T1000 (cell line): ENCODE results near the gene ASB14.

Experiments used
- DNase-seq: peaks from one replicate; lab custom pipeline; 2025; ENCODE audit warnings: mixed read lengths; lab: John Stamatoyannopoulos, UW

ASB14 gene

DNA sequence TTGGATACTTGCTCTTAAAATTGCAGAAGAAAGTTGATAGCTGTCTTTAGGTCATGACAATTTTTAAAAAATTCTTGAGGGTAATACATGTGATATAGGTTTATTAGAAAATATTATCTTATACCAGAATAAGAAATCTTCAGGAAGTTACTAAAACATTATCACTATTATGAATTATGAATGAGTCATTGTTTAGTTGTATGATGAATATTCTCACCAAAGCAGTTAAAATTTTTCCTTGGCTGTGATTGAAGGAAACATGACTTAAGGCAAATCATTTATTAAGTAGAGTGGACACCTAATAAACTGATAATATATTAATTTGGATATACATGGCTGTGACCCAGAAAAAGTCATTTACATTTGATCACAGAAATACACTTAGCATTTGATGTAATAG, 34.8 kb downstream of the ASB14 start:
- DNase-seq, result no peak

DNA sequence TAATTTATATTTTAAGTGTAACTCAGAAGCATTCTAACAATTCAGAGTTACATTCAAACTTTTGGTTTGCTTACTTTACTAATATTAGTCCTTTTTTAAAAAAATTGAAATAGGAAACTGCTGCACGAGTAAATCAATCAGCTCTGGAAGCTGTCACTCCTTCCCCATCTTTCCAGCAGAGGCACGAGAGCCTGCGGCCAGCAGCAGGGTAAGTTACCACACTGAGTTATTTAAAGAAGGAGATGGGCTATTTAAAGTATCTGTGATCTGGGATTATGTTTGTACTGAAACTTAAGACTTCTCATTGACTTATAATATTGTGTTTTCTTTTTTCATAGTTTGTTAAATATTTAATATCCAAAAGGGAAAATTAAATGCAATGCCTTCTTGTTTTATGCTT, 35.6 kb downstream of the ASB14 start:
- DNase-seq, result no peak

DNA sequence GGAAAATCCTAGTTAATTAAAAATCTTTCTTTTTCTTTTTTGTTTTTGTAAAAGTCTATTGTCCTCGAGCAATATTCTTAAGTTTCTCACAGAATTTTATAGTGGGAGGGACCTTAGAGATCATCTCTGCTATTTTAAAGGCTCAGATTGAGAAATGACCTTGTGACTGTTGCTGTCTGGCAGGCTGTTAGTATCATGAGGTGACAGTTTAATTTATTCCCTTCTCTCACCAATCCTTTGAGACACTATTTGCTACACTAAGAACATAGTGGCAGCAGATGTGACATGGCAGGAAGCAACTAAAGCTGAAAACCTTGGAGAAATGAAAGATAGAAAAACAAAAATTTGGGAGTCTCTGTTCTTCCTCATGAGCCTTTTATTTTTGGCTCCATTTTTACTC, 40.1 kb downstream of the ASB14 start:
- DNase-seq, result no peak

- DNase-seq, result no peak
Measured at GRCh38 chr3:57244946-57245345, 47.5 kb downstream of the ASB14 start.

- DNase-seq, result no peak
Measured at GRCh38 chr3:57234613-57235575, 57.6 kb downstream of the ASB14 start.

DNA sequence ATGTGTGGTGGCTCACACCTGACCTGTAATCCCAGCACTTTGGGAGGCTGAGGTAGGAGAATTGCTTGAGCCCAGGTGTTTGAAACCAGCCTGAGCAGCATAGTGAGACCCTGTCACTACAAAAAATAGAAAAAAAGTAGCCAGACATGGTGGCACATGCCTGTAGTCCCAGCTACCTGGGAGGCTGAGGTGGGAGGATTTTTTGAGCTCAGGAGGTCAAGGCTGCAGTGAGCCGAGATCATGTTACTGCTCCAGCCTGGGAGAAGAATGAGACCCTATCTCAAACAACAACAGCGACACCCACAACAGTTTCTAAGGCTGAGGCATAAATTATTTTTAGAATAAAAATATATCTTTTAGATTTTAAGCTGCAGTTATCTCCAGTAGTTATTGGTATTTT, 58.7 kb downstream of the ASB14 start:
- no peak for DNase-seq

GRCh38 chr3:57230006-57230405, 62.5 kb downstream of the ASB14 start:
- DNase-seq, result no peak

- DNase-seq, result peak; percentile 26
Measured at GRCh38 chr3:57227930-57228751, 64.3 kb downstream of the ASB14 start.

DNA sequence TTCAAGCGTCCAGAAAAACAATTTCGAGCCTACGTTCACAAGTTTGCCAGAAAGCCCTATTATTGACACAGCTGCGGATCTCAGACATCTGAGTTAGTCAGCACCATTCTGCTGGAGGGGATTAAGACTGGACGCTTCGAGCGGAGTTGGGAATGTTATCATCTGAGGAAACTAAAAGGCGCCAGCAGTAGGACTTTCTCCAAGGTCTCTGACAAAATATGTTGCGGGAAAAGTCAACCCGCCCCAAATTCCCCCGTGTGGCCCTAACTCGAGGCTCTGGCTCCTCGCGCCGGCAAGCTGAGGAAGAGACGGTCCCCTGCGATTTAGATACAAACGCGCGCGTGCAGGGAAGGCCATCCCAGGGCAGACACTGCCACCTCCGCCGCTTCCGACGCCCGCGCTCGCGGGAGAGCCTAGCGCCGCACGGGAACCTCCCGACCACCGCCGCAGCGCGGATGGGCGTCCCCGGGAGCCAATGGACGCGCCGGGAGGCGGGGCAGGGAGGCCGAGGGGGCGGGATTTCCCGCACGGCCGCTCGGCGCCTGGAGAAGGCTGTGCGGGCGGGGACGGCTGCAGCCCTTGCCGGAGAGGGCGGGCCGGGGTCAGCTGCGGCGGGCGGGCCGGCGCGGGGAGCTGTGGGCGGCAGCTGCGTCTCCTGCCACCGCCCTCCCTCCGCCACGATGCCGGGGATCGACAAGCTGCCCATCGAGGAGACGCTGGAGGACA, 65.1 kb downstream of the ASB14 start, which contains the start of gene APPL1:
Gene APPL1 (plus strand): TSS at position 526 of the 726 bp plus-strand sequence. CDS start 155 bp downstream, at position 681.
- DNase-seq, result peak; percentile 90

GRCh38 chr3:57226176-57226575, 66.3 kb downstream of the ASB14 start:
- DNase-seq, result no peak

- DNase-seq, result no peak
Measured at GRCh38 chr3:57224856-57225255, 67.6 kb downstream of the ASB14 start.

DNA sequence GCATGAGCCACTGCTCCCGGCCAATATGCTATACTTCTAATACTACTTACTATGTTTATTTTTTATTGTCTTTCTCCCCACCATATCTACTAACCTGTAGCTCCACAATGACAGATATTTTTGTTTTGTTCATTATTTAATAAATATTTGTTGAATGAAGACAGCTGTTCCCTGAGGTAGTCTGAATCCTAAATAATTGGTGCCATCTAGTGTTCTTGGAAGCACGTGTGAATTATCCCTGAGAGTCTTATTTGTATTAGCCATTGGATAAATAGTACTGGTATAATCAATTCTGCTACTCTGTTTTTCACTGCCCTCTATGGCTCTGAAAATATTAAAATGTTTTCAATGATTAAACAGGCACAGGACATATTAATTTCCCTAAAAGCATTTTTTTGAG, 70.6 kb downstream of the ASB14 start:
- DNase-seq, result no peak
